H9 (cell line): ENCODE measurements around the gene AFMID. TPM values are rescaled to one million over a fixed set of nuclear protein-coding genes. Genes with fewer than 3 reads are reported as not detected.

ENCODE experiments used
- DNase-seq: peaks from one replicate; pipeline ENCODE4 v3.0.0-alpha.2; 2017
- H2AFZ ChIP-seq: one replicate; pipeline ENCODE4 v1.6.1; 2013; ENCODE audit warnings: mild to moderate bottlenecking, low read length, control low read depth, moderate library complexity
- H2AK5ac ChIP-seq: 2 replicates; pipeline ENCODE4 v1.6.1; 2013; ENCODE audit warnings: low read length, control low read depth, mixed read lengths; ENCODE audit not compliant: insufficient read length
- H2BK120ac ChIP-seq: one replicate; pipeline ENCODE4 v1.6.1; 2013; ENCODE audit warnings: low read depth, mild to moderate bottlenecking, low read length, control low read depth, inconsistent platforms; ENCODE audit not compliant: poor library complexity, severe bottlenecking
- H2BK12ac ChIP-seq: 2 replicates; pipeline ENCODE4 v1.6.1; 2013; ENCODE audit warnings: low read length, control low read depth, mixed read lengths, low read depth; ENCODE audit not compliant: insufficient read length
- H2BK15ac ChIP-seq: 2 replicates; pipeline ENCODE4 v1.6.1; 2013; ENCODE audit warnings: low read depth, low read length, control low read depth
- H2BK20ac ChIP-seq: one replicate; pipeline ENCODE4 v1.6.1; 2013; ENCODE audit warnings: low read depth, mild to moderate bottlenecking, low read length, control low read depth, inconsistent platforms; ENCODE audit not compliant: poor library complexity, severe bottlenecking
- H2BK5ac ChIP-seq: 2 replicates; pipeline ENCODE4 v1.6.1; 2013; ENCODE audit warnings: low read length, control low read depth, mixed read lengths; ENCODE audit not compliant: insufficient read length
- H3K14ac ChIP-seq: 2 replicates; pipeline ENCODE4 v1.6.1; 2013; ENCODE audit warnings: low read length, control low read depth; ENCODE audit not compliant: insufficient read depth
- H3K18ac ChIP-seq: 2 replicates; pipeline ENCODE4 v1.6.1; 2013; ENCODE audit warnings: low read depth, mild to moderate bottlenecking, mixed read lengths, low read length, control low read depth; ENCODE audit not compliant: insufficient read length
- H3K23ac ChIP-seq: 2 replicates; pipeline ENCODE4 v1.6.1; 2013; ENCODE audit warnings: low read length, control low read depth, mixed read lengths, low read depth; ENCODE audit not compliant: insufficient read length
- H3K23me2 ChIP-seq: 2 replicates; pipeline ENCODE4 v1.6.1; 2013; ENCODE audit warnings: low read depth, mild to moderate bottlenecking, mixed read lengths, low read length, control low read depth; ENCODE audit not compliant: insufficient read length, poor library complexity, severe bottlenecking
- H3K27ac ChIP-seq: 2 replicates; pipeline ENCODE4 v1.5.1; 2013; ENCODE audit warnings: low read length, control low read depth, mixed read lengths, low read depth; ENCODE audit not compliant: insufficient read length
- H3K27me3 ChIP-seq: 2 replicates; pipeline ENCODE4 v1.6.1; 2013; ENCODE audit warnings: low read length, control low read depth, inconsistent platforms; ENCODE audit not compliant: insufficient read depth
- H3K4ac ChIP-seq: 2 replicates; pipeline ENCODE4 v1.6.1; 2013; ENCODE audit warnings: low read depth, mild to moderate bottlenecking, control low read depth, inconsistent platforms, low read length, moderate library complexity
- H3K4me1 ChIP-seq: 2 replicates; pipeline ENCODE4 v1.6.1; 2013; ENCODE audit warnings: low read length, control low read depth, inconsistent platforms; ENCODE audit not compliant: insufficient read depth
- H3K4me2 ChIP-seq: 2 replicates; pipeline ENCODE4 v1.6.1; 2013; ENCODE audit warnings: low read length, control low read depth, mixed read lengths; ENCODE audit not compliant: insufficient read length, insufficient read depth
- H3K56ac ChIP-seq: 2 replicates; pipeline ENCODE4 v1.6.1; 2013; ENCODE audit warnings: low read depth, mild to moderate bottlenecking, mixed read lengths, low read length, control low read depth; ENCODE audit not compliant: insufficient read length
- H3K79me1 ChIP-seq: 2 replicates; pipeline ENCODE4 v1.6.1; 2013; ENCODE audit warnings: low read depth, mild to moderate bottlenecking, moderate library complexity, low read length, control low read depth, inconsistent platforms; ENCODE audit not compliant: insufficient read depth, poor library complexity, severe bottlenecking
- H3K79me2 ChIP-seq: 2 replicates; pipeline ENCODE4 v1.6.1; 2013; ENCODE audit warnings: low read length, control low read depth, inconsistent platforms; ENCODE audit not compliant: insufficient read depth
- H3K9ac ChIP-seq: 2 replicates; pipeline ENCODE4 v1.6.1; 2013; ENCODE audit warnings: low read length, control low read depth, mixed read lengths; ENCODE audit not compliant: insufficient read length; ENCODE audit errors: extremely low read depth
- H3K9me3 ChIP-seq: one replicate; pipeline ENCODE4 v1.6.1; 2013; ENCODE audit warnings: low read depth, low read length, inconsistent platforms; ENCODE audit not compliant: control insufficient read depth
- H3T11ph ChIP-seq: one replicate; pipeline ENCODE4 v1.6.1; 2013; ENCODE audit warnings: mild to moderate bottlenecking, low read length, control low read depth, inconsistent platforms
- H4K20me1 ChIP-seq: one replicate; pipeline ENCODE4 v1.6.1; 2013; ENCODE audit not compliant: control insufficient read depth, insufficient read length, insufficient read depth
- H4K5ac ChIP-seq: 2 replicates; pipeline ENCODE4 v1.6.1; 2013; ENCODE audit warnings: low read depth, mild to moderate bottlenecking, mixed read lengths, low read length, control low read depth; ENCODE audit not compliant: insufficient read length
- H4K8ac ChIP-seq: replicated peaks from 2 replicates; pipeline ENCODE4 v1.6.1; 2013; ENCODE audit warnings: low read length, control low read depth, mixed read lengths, low read depth; ENCODE audit not compliant: insufficient read length
- H4K91ac ChIP-seq: 2 replicates; pipeline ENCODE4 v1.6.1; 2013; ENCODE audit warnings: low read depth, mild to moderate bottlenecking, moderate library complexity, mixed read lengths, low read length, control low read depth; ENCODE audit not compliant: insufficient read length
- H3K27ac Mint-ChIP-seq, 3 experiments: 2 replicates in 2 of 3; 3 replicates in 1 of 3; pipeline ENCODE4 v1.8.0; 2020 to 2021; ENCODE audit warnings: mixed read lengths in 3 of 3, mild to moderate bottlenecking in 1 of 3, moderate library complexity in 1 of 3
- H3K27me3 Mint-ChIP-seq: 2 replicates; pipeline ENCODE4 v1.8.0; 2021; ENCODE audit warnings: low read depth, mild to moderate bottlenecking, moderate library complexity, mixed read lengths
- H3K36me3 Mint-ChIP-seq, 3 experiments: 2 replicates in 2 of 3; 3 replicates in 1 of 3; pipeline ENCODE4 v1.8.0; 2020 to 2021; ENCODE audit warnings: low read depth in 3 of 3, mixed read lengths in 3 of 3; ENCODE audit not compliant: insufficient read depth in 1 of 3
- H3K4me1 Mint-ChIP-seq, 2 experiments: 2 replicates each; pipeline ENCODE4 v1.8.0; 2020; ENCODE audit warnings: mixed read lengths in 2 of 2
- H3K4me3 Mint-ChIP-seq, 2 experiments: 2 replicates in 1 of 2; 3 replicates in 1 of 2; pipeline ENCODE4 v1.8.0; 2020 to 2021; ENCODE audit warnings: mild to moderate bottlenecking in 2 of 2, mixed read lengths in 2 of 2, moderate library complexity in 1 of 2
- H3K9me3 Mint-ChIP-seq, 2 experiments: 2 replicates in 1 of 2; 3 replicates in 1 of 2; pipeline ENCODE4 v1.8.0; 2020; ENCODE audit warnings: mild to moderate bottlenecking in 2 of 2, mixed read lengths in 2 of 2, moderate library complexity in 1 of 2
- WGBS: extraction: QIAGEN DNeasy Blood & Tissue Kit; methylation state at CpG from one replicate; pipeline ENCODE4 v1.1.7; 2013; ENCODE audit warnings: missing lambda C conversion rate, low lambda C conversion rate, mixed read lengths; ENCODE audit not compliant: insufficient read length; ENCODE audit errors: extremely low coverage; 5-methylcytosine and 5-hydroxymethylcytosine counted together
- total RNA-seq: library from RNA; stranded (reverse); gene quantifications from 2 replicates; pipeline ENCODE4 v1.2.1, GENCODE V29; 2021
- TF ChIP-seq, protein P1 (sequence below): fragments of 200-600 bp; sonication (generic); conservative IDR thresholded peaks from 3 replicates; pipeline ENCODE4 v1.8.0; 2021; ENCODE audit warnings: antibody characterized with exemption, mild to moderate bottlenecking

AFMID gene
- total RNA-seq, 1 experiment from 2014 or later, result 64.1 TPM

DNA sequence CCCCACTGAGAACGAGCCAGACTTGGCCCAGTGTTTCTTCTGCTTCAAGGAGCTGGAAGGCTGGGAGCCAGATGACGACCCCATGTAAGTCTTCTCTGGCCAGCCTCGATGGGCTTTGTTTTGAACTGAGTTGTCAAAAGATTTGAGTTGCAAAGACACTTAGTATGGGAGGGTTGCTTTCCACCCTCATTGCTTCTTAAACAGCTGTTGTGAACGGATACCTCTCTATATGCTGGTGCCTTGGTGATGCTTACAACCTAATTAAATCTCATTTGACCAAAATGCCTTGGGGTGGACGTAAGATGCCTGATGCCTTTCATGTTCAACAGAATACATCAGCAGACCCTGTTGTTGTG, 27.5 kb downstream of the AFMID start:
- H3K23me2 ChIP-seq, result peaks cover 8% of the 10 kb centered on the region
- no peak overlapping the region for H4K5ac ChIP-seq
- no CpG with 5 or more reads among the region's 5 CpGs for WGBS
- no peaks in the 10 kb centered on the region for H3K9me3 ChIP-seq
- no peak overlapping the region for H4K8ac ChIP-seq
- DNase-seq, result no peak
- no peaks in the 10 kb centered on the region for H3K4me1 ChIP-seq
- H3K4ac ChIP-seq, result no peak overlapping the region
- no peak overlapping the region for H2BK12ac ChIP-seq
- H2AFZ ChIP-seq, result no peak overlapping the region
- peaks cover 23 to 30% (median 26%) of the 10 kb centered on the region in 3 experiments for H3K36me3 Mint-ChIP-seq
- no peak overlapping the region for H2BK120ac ChIP-seq
- TF ChIP-seq, protein P1, sequence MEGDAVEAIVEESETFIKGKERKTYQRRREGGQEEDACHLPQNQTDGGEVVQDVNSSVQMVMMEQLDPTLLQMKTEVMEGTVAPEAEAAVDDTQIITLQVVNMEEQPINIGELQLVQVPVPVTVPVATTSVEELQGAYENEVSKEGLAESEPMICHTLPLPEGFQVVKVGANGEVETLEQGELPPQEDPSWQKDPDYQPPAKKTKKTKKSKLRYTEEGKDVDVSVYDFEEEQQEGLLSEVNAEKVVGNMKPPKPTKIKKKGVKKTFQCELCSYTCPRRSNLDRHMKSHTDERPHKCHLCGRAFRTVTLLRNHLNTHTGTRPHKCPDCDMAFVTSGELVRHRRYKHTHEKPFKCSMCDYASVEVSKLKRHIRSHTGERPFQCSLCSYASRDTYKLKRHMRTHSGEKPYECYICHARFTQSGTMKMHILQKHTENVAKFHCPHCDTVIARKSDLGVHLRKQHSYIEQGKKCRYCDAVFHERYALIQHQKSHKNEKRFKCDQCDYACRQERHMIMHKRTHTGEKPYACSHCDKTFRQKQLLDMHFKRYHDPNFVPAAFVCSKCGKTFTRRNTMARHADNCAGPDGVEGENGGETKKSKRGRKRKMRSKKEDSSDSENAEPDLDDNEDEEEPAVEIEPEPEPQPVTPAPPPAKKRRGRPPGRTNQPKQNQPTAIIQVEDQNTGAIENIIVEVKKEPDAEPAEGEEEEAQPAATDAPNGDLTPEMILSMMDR, result no peak
- H4K20me1 ChIP-seq, result peaks cover 3% of the 10 kb centered on the region
- no peaks in the 10 kb centered on the region for H3K27me3 ChIP-seq
- H2BK20ac ChIP-seq, result no peak overlapping the region
- H3K18ac ChIP-seq, result peak overlapping the region; percentile 27
- H3K56ac ChIP-seq, result no peak overlapping the region
- no peak overlapping the region for H3K14ac ChIP-seq
- peak overlapping the region; percentile 78 for H3K4me2 ChIP-seq
- H4K91ac ChIP-seq, result no peak overlapping the region
- no peak overlapping the region for H3K27ac ChIP-seq
- peaks cover 13% of the 10 kb centered on the region for H3K27me3 Mint-ChIP-seq
- no peaks in the 10 kb centered on the region for H3K9me3 Mint-ChIP-seq
- peak overlapping the region; percentile 95 to 97 for H3K4me3 Mint-ChIP-seq
- H3K23ac ChIP-seq, result no peak overlapping the region
- H3T11ph ChIP-seq, result no peak overlapping the region
- H3K79me1 ChIP-seq, result peaks cover 8% of the 10 kb centered on the region
- peaks cover 15 to 16% of the 10 kb centered on the region in 2 experiments for H3K4me1 Mint-ChIP-seq
- H2BK15ac ChIP-seq, result no peak overlapping the region
- H3K27ac Mint-ChIP-seq, result peak overlapping the region in 2 of 3 experiments; percentile 96 to 99; a peak in 5 of 7 replicates
- peaks cover 12% of the 10 kb centered on the region; the same call in 1 of the 2 replicates for H3K79me2 ChIP-seq
- peak overlapping the region; percentile 79 for H3K9ac ChIP-seq
- H2AK5ac ChIP-seq, result no peak overlapping the region
- H2BK5ac ChIP-seq, result no peak overlapping the region
